IMR-90 (cell line): ENCODE measurements around the gene CEACAM1.

Experiments used
- BHLHE40 ChIP-seq: fragments of 150-350 bp; IDR thresholded peaks from 2 replicates; pipeline ENCODE4 v1.6.1; 2016; ENCODE audit warnings: mild to moderate bottlenecking, low read depth, low read length
- CEBPB ChIP-seq: IDR thresholded peaks from 2 replicates; pipeline ENCODE4 v1.6.1; 2012; ENCODE audit warnings: low read depth, low read length, improper control_type of control experiment
- MAFK ChIP-seq: IDR thresholded peaks from 2 replicates; pipeline ENCODE4 v1.6.1; 2012; ENCODE audit warnings: low read depth, low read length, improper control_type of control experiment
- POLR2A ChIP-seq: IDR thresholded peaks from 2 replicates; pipeline ENCODE4 v1.6.1; 2012; ENCODE audit warnings: mild to moderate bottlenecking, low read depth, low read length
- RAD21 ChIP-seq: IDR thresholded peaks from 2 replicates; pipeline ENCODE4 v1.6.1; 2012; ENCODE audit warnings: low read length, improper control_type of control experiment
- RCOR1 ChIP-seq: IDR thresholded peaks from 2 replicates; pipeline ENCODE4 v1.6.1; 2012; ENCODE audit warnings: mild to moderate bottlenecking, low read length, improper control_type of control experiment; ENCODE audit not compliant: insufficient replicate concordance
- RFX5 ChIP-seq: IDR thresholded peaks from 2 replicates; pipeline ENCODE4 v1.8.0; 2012; ENCODE audit warnings: low read depth, mild to moderate bottlenecking, low read length, moderate library complexity
- TF ChIP-seq, protein P1 (sequence below): conservative IDR thresholded peaks from 2 replicates; pipeline ENCODE4 v1.5.1; 2012; ENCODE audit warnings: mild to moderate bottlenecking, low read depth, low read length, improper control_type of control experiment
- TF ChIP-seq, protein P2 (sequence below): fragments of 150-350 bp; IDR thresholded peaks from 2 replicates; pipeline ENCODE4 v1.6.1; 2017; ENCODE audit warnings: mild to moderate bottlenecking, antibody characterized with exemption, low read length, low read depth

DNA sequence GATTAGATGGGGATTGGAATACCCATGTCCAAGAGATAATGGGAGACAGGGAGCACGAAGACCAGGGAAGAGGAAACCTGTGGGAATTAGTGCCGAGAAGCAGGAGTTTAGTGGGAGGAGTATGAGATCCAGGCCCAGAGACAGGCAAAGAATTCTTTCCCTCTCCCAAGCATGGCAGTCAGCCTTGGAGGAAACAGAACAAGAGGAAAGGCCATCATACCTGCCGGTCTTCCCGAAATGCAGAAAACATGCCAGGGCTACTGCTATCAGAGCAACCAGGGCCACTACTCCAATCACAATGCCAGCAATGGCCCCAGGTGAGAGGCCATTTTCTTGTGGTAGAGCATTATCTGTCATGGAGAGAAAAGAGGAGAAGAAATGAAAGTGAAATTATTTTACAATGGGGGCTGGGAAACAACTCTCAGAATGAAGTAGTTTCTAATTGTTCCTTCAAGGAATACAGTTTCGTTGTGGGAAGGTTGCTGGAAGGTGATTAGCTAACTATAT lies 16.1 kb downstream of the CEACAM1 start:
- TF ChIP-seq CEBPB (no peak), RCOR1 (no peak), POLR2A (no peak), MAFK (no peak), RAD21 (no peak), RFX5 (no peak), BHLHE40 (no peak)
- TF ChIP-seq, protein P1, sequence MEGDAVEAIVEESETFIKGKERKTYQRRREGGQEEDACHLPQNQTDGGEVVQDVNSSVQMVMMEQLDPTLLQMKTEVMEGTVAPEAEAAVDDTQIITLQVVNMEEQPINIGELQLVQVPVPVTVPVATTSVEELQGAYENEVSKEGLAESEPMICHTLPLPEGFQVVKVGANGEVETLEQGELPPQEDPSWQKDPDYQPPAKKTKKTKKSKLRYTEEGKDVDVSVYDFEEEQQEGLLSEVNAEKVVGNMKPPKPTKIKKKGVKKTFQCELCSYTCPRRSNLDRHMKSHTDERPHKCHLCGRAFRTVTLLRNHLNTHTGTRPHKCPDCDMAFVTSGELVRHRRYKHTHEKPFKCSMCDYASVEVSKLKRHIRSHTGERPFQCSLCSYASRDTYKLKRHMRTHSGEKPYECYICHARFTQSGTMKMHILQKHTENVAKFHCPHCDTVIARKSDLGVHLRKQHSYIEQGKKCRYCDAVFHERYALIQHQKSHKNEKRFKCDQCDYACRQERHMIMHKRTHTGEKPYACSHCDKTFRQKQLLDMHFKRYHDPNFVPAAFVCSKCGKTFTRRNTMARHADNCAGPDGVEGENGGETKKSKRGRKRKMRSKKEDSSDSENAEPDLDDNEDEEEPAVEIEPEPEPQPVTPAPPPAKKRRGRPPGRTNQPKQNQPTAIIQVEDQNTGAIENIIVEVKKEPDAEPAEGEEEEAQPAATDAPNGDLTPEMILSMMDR, result no peak
- TF ChIP-seq, protein P2, sequence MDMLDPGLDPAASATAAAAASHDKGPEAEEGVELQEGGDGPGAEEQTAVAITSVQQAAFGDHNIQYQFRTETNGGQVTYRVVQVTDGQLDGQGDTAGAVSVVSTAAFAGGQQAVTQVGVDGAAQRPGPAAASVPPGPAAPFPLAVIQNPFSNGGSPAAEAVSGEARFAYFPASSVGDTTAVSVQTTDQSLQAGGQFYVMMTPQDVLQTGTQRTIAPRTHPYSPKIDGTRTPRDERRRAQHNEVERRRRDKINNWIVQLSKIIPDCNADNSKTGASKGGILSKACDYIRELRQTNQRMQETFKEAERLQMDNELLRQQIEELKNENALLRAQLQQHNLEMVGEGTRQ, result no peak
